IMR-90 (cell line): ENCODE results near the gene SWAP70. TPM values are rescaled to one million over a fixed set of nuclear protein-coding genes. Genes with fewer than 3 reads are reported as not detected.

ENCODE experiments used
- ATAC-seq: fragments of 200-7000 bp; cut with Tn5 transposase; 2 replicates; pipeline ENCODE4 v1.9.1; 2020; ENCODE audit warnings: low read depth, mild to moderate bottlenecking, moderate library complexity
- BruUV-seq: library from RNA; stranded (reverse); fragments of 400-500 nt; replicated peaks from 2 replicates; lab custom pipeline; 2021; lab: Mats Ljungman, UMichigan
- CTCF ChIA-PET: fragments of 300-600 bp; formaldehyde crosslinking; extraction: SDS; loops from one replicate; lab custom pipeline; 2021; ENCODE audit warnings: antibody characterized with exemption; lab: Yijun Ruan, JAX
- POLR2A ChIA-PET: fragments of 300-600 bp; sonication (Branson Sonifier 250); formaldehyde crosslinking; loops from one replicate; lab custom pipeline; 2022; ENCODE audit warnings: antibody characterized with exemption; ENCODE audit not compliant: unreplicated experiment; lab: Charles Lee
- DNase-seq: peaks from one replicate; pipeline ENCODE4 v3.0.0; 2013
- H2AFZ ChIP-seq: replicated peaks from 2 replicates; pipeline ENCODE3; 2013; ENCODE audit warnings: low read length, mild to moderate bottlenecking; ENCODE audit not compliant: poor library complexity
- H2AK5ac ChIP-seq: 2 replicates; pipeline ENCODE4 v1.6.1; 2013; ENCODE audit warnings: low read depth, low read length, inconsistent platforms
- H2AK9ac ChIP-seq: replicated peaks from 2 replicates; pipeline ENCODE3; 2013; ENCODE audit warnings: mild to moderate bottlenecking, low read depth, low read length, moderate library complexity; ENCODE audit not compliant: poor library complexity
- H2BK120ac ChIP-seq: 2 replicates; pipeline ENCODE4 v1.6.1; 2013; ENCODE audit warnings: low read depth, low read length, inconsistent platforms
- H2BK15ac ChIP-seq: 3 replicates; pipeline ENCODE4 v1.6.1; 2013; ENCODE audit warnings: low read depth, low read length, inconsistent platforms
- H2BK20ac ChIP-seq: 2 replicates; pipeline ENCODE4 v1.6.1; 2013; ENCODE audit warnings: low read depth, mild to moderate bottlenecking, inconsistent platforms, low read length, moderate library complexity
- H2BK5ac ChIP-seq: 2 replicates; pipeline ENCODE4 v1.6.1; 2013; ENCODE audit warnings: mild to moderate bottlenecking, low read depth, low read length, inconsistent platforms; ENCODE audit not compliant: poor library complexity, severe bottlenecking
- H3K14ac ChIP-seq: replicated peaks from 2 replicates; pipeline ENCODE4 v1.6.1; 2013; ENCODE audit warnings: low read depth, low read length, inconsistent platforms
- H3K18ac ChIP-seq: 2 replicates; pipeline ENCODE4 v1.6.1; 2013; ENCODE audit warnings: low read depth, low read length, control low read depth
- H3K23ac ChIP-seq: 2 replicates; pipeline ENCODE4 v1.6.1; 2013; ENCODE audit warnings: low read depth, low read length, inconsistent platforms
- H3K27ac ChIP-seq: 2 replicates; pipeline ENCODE4 v1.5.1; 2013; ENCODE audit warnings: mild to moderate bottlenecking, control low read depth, low read length; ENCODE audit not compliant: insufficient read depth
- H3K27me3 ChIP-seq: 2 replicates; pipeline ENCODE4 v1.6.1; 2013; ENCODE audit warnings: low read length; ENCODE audit not compliant: control insufficient read depth, insufficient read depth
- H3K36me3 ChIP-seq: 2 replicates; pipeline ENCODE4 v1.6.1; 2013; ENCODE audit warnings: low read length, mixed read lengths; ENCODE audit not compliant: control insufficient read depth, insufficient read depth
- H3K4ac ChIP-seq: 2 replicates; pipeline ENCODE4 v1.6.1; 2013; ENCODE audit warnings: low read depth, low read length, inconsistent platforms
- H3K4me1 ChIP-seq: 2 replicates; pipeline ENCODE4 v1.6.1; 2013; ENCODE audit warnings: low read length, mixed read lengths; ENCODE audit not compliant: control insufficient read depth, insufficient read depth
- H3K4me2 ChIP-seq: 2 replicates; pipeline ENCODE4 v1.6.1; 2013; ENCODE audit warnings: low read depth, mild to moderate bottlenecking, control low read depth, low read length, moderate library complexity
- H3K4me3 ChIP-seq: 2 replicates; pipeline ENCODE4 v1.5.1; 2013; ENCODE audit warnings: low read depth, mild to moderate bottlenecking, control low read depth, low read length, moderate library complexity; ENCODE audit not compliant: insufficient read depth
- H3K56ac ChIP-seq: 2 replicates; pipeline ENCODE4 v1.6.1; 2013; ENCODE audit warnings: low read length, inconsistent platforms; ENCODE audit not compliant: insufficient read depth; ENCODE audit errors: extremely low read depth
- H3K79me1 ChIP-seq, 2 experiments: 2 replicates each; pipeline ENCODE4 v1.6.1; 2013; ENCODE audit warnings: low read length in 2 of 2, inconsistent platforms in 1 of 2, low read depth in 1 of 2
- H3K9ac ChIP-seq: 2 replicates; pipeline ENCODE4 v1.6.1; 2013; ENCODE audit warnings: low read depth, low read length, control low read depth
- H3K9me1 ChIP-seq: 2 replicates; pipeline ENCODE4 v1.6.1; 2013; ENCODE audit warnings: low read length, inconsistent platforms; ENCODE audit not compliant: insufficient read depth
- H3K9me3 ChIP-seq: 2 replicates; pipeline ENCODE4 v1.6.1; 2013; ENCODE audit warnings: low read length; ENCODE audit not compliant: control insufficient read depth, insufficient read depth
- H4K20me1 ChIP-seq: 2 replicates; pipeline ENCODE4 v1.6.1; 2013; ENCODE audit warnings: low read length, inconsistent platforms; ENCODE audit not compliant: insufficient read depth
- H4K5ac ChIP-seq: 2 replicates; pipeline ENCODE4 v1.6.1; 2013; ENCODE audit warnings: mild to moderate bottlenecking, low read depth, low read length, control low read depth
- H4K8ac ChIP-seq, 2 experiments: 2 replicates each; pipeline ENCODE4 v1.6.1; 2013; ENCODE audit warnings: low read depth in 2 of 2, low read length in 2 of 2, control low read depth in 1 of 2, inconsistent platforms in 1 of 2
- H4K91ac ChIP-seq: 2 replicates; pipeline ENCODE4 v1.6.1; 2013; ENCODE audit warnings: low read depth, low read length, inconsistent platforms; ENCODE audit not compliant: insufficient read depth
- BHLHE40 ChIP-seq: fragments of 150-350 bp; IDR thresholded peaks from 2 replicates; pipeline ENCODE4 v1.6.1; 2016; ENCODE audit warnings: mild to moderate bottlenecking, low read depth, low read length
- CEBPB ChIP-seq: IDR thresholded peaks from 2 replicates; pipeline ENCODE4 v1.6.1; 2012; ENCODE audit warnings: low read depth, low read length, improper control_type of control experiment
- CHD1 ChIP-seq: IDR thresholded peaks from 2 replicates; pipeline ENCODE4 v1.6.1; 2012; ENCODE audit warnings: low read depth, low read length, improper control_type of control experiment
- CTCF ChIP-seq: conservative IDR thresholded peaks from 2 replicates; pipeline ENCODE4 v1.5.1; 2012; ENCODE audit warnings: mild to moderate bottlenecking, low read depth, low read length, improper control_type of control experiment
- FOS ChIP-seq: fragments of 150-350 bp; IDR thresholded peaks from 2 replicates; pipeline ENCODE4 v1.6.1; 2016; ENCODE audit warnings: low read depth, low read length
- MAFK ChIP-seq: IDR thresholded peaks from 2 replicates; pipeline ENCODE4 v1.6.1; 2012; ENCODE audit warnings: low read depth, low read length, improper control_type of control experiment
- MAZ ChIP-seq: IDR thresholded peaks from 2 replicates; pipeline ENCODE4 v1.6.1; 2012; ENCODE audit warnings: low read depth, mild to moderate bottlenecking, low read length, improper control_type of control experiment, moderate library complexity, borderline replicate concordance
- NFE2L2 ChIP-seq: fragments of 150-350 bp; IDR thresholded peaks from 2 replicates; pipeline ENCODE4 v1.6.1; 2016; ENCODE audit warnings: low read depth, mild to moderate bottlenecking, low read length
- RAD21 ChIP-seq: IDR thresholded peaks from 2 replicates; pipeline ENCODE4 v1.6.1; 2012; ENCODE audit warnings: low read length, improper control_type of control experiment
- RFX5 ChIP-seq: IDR thresholded peaks from 2 replicates; pipeline ENCODE4 v1.8.0; 2012; ENCODE audit warnings: low read depth, mild to moderate bottlenecking, low read length, moderate library complexity
- SMC3 ChIP-seq: fragments of 150-350 bp; IDR thresholded peaks from 2 replicates; pipeline ENCODE4 v1.6.1; 2016; ENCODE audit warnings: low read depth, mild to moderate bottlenecking, antibody characterized with exemption, low read length, moderate library complexity
- WGBS, 2 experiments: methylation state at CpG; one replicate each; pipeline versions ENCODE4 v1.1.5 to v1.1.7; 2013; ENCODE audit warnings: missing lambda C conversion rate in 2 of 2; ENCODE audit not compliant: insufficient read length in 1 of 2; ENCODE audit errors: extremely low coverage in 2 of 2; 5-methylcytosine and 5-hydroxymethylcytosine counted together
- dilution Hi-C: fragments of 300-500 bp; cut with HindIII; formaldehyde crosslinking; loops from one replicate; pipeline ENCODE4 v1.14.3; 2018; ENCODE audit warnings: low sequenced_read_pairs; ENCODE audit not compliant: unreplicated experiment
- in situ Hi-C: fragments of 300-500 bp; cut with MboI; formaldehyde crosslinking; loops from 3 replicates; pipeline ENCODE4 v1.14.3; 2019; ENCODE audit warnings: low sequenced_read_pairs, inconsistent platforms, mixed read lengths
- intact Hi-C: fragments of 100-400 bp; cut with micrococcal nuclease; formaldehyde crosslinking; loops from 2 replicates; pipeline ENCODE4 v1.10.0; 2022
- polyA plus RNA-seq, 3 experiments: library from polyadenylated mRNA; depleted of rRNA; stranded (reverse); fragments of >200 nt; gene quantifications; 2 replicates each; pipeline ENCODE4 v1.2.3, GENCODE V29; 2012; ENCODE audit warnings: low replicate concordance in 1 of 3
- total RNA-seq: library from RNA; depleted of rRNA; stranded (reverse); fragments of >200 nt; gene quantifications from 2 replicates; pipeline ENCODE4 v1.2.3, GENCODE V29; 2012
- TF ChIP-seq, protein P1 (sequence below): fragments of 150-350 bp; IDR thresholded peaks from 2 replicates; pipeline ENCODE4 v1.6.1; 2017; ENCODE audit warnings: mild to moderate bottlenecking, antibody characterized with exemption, low read length, low read depth

SWAP70 gene
- total and polyA plus RNA-seq, 2 of the 4 experiments (the other 2 are of a cell fraction): 15.5 to 19.9 TPM

DNA sequence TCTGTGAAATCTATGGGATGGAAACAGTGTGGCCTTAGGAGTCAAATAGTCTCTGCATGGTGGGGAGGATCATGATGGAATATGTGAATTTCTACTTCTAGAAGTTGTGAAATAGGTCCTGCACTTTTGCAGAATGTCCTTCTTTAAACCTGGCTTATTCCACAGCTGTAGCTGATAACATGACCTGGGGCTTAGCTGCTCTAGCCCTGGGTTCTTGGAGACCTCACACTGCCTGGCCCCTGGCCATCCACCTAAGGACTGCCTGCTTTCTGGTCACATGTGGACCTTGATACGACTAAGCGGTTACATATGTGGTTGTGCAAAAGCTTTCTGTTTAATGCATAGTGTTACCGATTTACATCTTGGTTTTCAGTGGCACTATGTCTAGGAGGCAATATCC is 88.2 kb downstream of the SWAP70 start:
- BruUV-seq: no TSS peak
- Histone ChIP-seq H2BK20ac (peak overlapping the region; percentile 95), H3K27me3 (no peaks in the 10 kb centered on the region), H2AK9ac (peak overlapping the region; percentile 66), H4K20me1 (no peaks in the 10 kb centered on the region), H2AK5ac (peak overlapping the region; percentile 87; the same call in 1 of the 2 replicates), H3K4me2 (no peak overlapping the region), H3K4ac (peak overlapping the region; percentile 90), H4K5ac (peak overlapping the region; percentile 5; the same call in 1 of the 2 replicates), H2AFZ (no peak overlapping the region), H3K4me1 (peaks cover 28% of the 10 kb centered on the region), H3K23ac (peak overlapping the region; percentile 85; the same call in 1 of the 2 replicates), H2BK120ac (peak overlapping the region; percentile 90), H4K8ac (peak overlapping the region; percentile 31 to 66), H3K56ac (0 out of 2 replicates have a peak overlapping the region, but pooled peaks have one; percentile 25), H2BK15ac (peak overlapping the region; percentile 46; the same call in 1 of the 3 replicates), H3K9ac (no peak overlapping the region), H3K9me3 (no peaks in the 10 kb centered on the region), H3K27ac (peak overlapping the region; percentile 28; the same call in 1 of the 2 replicates), H3K18ac (peak overlapping the region; percentile 10; the same call in 1 of the 2 replicates), H3K79me1 (peaks cover 9 to 50% of the 10 kb centered on the region in 2 experiments; a peak in 3 of 4 replicates), H3K9me1 (peaks cover 30% of the 10 kb centered on the region), H3K14ac (peak overlapping the region; percentile 74), H2BK5ac (peak overlapping the region; percentile 99), H3K36me3 (peaks cover 10% of the 10 kb centered on the region), H4K91ac (peak overlapping the region; percentile 92), H3K4me3 (no peak overlapping the region)
- dilution Hi-C loops (no loop called here), intact Hi-C loops (loop anchor here (10.0 kb wide), 2 partner anchors 373 to 453 kb away; no protein-coding TSS in a partner anchor), in situ Hi-C loops (loop anchor here (25.0 kb wide), 1 partner anchor 210 kb away; no protein-coding TSS in a partner anchor)
- CTCF ChIA-PET: no interaction called here
- WGBS, 2 experiments: no CpG with 5 or more reads among the region's 3 CpGs
- POLR2A ChIA-PET: interaction anchor here (1.2 kb wide), 1 partner anchor 552 kb away, joined by 6 read pairs; the partner anchor contains the start of gene ADM
- no peak for TF ChIP-seq RAD21
- TF ChIP-seq CTCF: no peak
- TF ChIP-seq SMC3: no peak
- TF ChIP-seq BHLHE40: no peak
- TF ChIP-seq CEBPB: peak; percentile 55
- TF ChIP-seq, protein P1, sequence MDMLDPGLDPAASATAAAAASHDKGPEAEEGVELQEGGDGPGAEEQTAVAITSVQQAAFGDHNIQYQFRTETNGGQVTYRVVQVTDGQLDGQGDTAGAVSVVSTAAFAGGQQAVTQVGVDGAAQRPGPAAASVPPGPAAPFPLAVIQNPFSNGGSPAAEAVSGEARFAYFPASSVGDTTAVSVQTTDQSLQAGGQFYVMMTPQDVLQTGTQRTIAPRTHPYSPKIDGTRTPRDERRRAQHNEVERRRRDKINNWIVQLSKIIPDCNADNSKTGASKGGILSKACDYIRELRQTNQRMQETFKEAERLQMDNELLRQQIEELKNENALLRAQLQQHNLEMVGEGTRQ: 0 out of 2 replicates have a peak, but pooled peaks have one; percentile 24
- TF ChIP-seq MAZ: no peak
- no peak for TF ChIP-seq RFX5
- no peak for TF ChIP-seq MAFK
- TF ChIP-seq CHD1: no peak
- no peak for TF ChIP-seq NFE2L2
- TF ChIP-seq FOS: no peak
- ATAC-seq: no peak
- DNase-seq: peak; percentile 48
